ENCODE measurements around the gene SLC9A4. TPM values are rescaled to one million over a fixed set of nuclear protein-coding genes. Genes with fewer than 3 reads are reported as not detected.

Gene SLC9A4
- polyA plus RNA-seq, 1 donor, result 7.0 TPM

DNA sequence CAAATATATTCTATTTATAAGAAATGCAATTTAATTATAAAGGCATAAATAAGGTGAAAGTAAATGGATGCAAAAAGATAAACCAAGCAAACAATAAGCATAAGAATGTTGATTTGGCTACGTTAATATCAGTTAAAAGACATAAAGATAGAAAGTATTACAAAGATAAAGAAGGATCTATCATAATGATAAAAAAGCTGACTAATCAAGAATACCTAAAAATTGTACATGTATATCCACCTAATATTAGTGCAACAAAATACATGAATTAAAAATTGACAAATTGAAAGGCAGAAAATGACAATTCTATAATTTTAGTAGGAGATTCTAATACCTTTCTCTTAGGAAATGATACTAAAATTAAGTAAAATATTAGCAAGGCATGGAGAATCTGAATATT is 21.5 kb downstream of the SLC9A4 start:
- no peak for DNase-seq

DNA sequence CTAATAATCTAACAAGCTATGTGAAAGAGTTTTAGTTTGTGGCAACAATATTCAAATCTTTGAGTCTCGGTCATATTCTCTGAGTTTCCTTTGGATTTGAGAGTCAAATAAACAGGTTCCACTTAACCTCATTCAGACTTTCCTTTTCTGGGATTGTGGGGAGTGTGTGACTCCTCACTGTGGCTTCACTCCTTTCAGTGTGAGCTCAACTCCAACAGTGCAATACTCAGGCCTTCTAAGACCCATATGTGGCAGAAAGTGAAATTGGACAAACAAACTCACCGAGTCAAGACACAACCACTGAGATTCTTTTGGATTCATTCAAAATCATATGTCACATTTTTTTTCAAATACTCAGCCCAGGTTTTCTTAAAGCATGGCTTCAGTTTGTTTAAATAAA is 25.4 kb downstream of the SLC9A4 start:
- DNase-seq, result no peak

DNA sequence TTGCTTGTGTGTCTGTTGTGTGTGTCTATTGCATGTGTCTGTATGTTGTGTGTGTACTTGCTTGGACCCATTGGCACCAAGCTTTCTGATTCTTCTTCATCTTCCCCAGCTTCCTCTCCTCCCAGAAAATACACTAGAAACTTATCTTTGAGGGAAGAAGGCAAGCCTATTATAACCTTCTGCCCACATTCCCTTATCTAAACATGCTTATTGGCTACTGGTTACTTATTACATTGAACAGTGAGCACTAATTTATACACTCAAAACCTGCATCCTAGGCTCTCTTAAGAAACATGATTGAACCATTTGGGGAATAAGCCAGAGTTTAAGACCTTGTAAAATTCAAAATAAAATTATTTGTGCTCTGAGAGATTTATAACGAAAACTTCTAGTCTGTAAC is 26.5 kb downstream of the SLC9A4 start:
- DNase-seq, result no peak

DNA sequence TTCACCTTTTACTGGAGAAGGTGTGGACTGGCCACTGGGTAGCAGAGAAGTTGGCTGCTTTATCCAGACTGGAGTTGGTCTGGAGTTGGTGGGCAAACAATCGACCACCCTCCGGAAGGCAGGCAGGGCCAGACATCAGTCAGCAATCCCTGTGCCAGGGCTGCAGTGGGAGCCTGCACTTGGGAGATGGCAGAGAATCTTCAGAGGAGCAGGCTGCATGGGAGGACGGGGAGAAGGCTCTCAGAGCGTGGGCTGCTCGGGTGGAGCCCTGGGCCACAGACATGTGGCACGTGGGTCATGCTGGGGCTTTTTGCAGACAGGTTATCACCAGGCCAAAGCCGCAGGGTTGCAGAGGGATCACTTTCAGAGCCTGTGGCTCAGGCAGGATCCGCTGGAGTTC is 29.6 kb downstream of the SLC9A4 start:
- no peak for DNase-seq

DNA sequence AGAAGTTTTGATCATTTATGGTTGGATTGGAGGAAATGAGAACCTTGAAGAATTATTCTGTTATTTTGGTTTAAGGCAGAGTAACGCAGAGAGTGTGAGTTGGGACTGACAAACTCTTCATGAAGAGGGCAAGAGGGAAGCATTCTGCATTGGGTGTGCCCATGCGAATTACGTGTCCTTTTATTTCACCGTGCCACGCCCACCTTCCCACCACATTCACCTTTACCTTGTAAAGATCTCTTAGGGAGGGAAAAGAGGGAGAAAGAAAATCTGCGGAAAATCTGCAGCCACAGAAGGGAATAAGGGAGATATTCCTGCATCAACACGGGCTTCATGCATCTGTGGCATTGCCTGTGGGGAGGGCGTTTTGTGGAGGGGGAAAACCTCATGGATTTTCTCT is 31.8 kb downstream of the SLC9A4 start:
- DNase-seq, result no peak

DNA sequence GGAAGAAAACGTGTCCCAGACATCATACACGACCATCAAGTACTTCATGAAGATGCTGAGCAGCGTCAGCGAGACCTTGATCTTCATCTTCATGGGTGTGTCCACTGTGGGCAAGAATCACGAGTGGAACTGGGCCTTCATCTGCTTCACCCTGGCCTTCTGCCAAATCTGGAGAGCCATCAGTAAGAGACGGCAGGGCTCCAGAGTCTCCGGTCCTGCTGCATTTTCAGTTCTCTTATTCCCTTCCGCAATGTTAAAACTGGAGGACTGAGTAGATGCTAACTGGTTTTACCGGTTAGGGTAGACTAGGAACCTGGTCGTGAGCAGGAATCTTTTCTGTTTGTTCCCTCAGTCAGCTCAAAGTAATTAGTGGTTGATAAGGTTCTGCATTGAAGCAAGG is 32.3 kb downstream of the SLC9A4 start:
- DNase-seq, result peak; percentile 32

DNA sequence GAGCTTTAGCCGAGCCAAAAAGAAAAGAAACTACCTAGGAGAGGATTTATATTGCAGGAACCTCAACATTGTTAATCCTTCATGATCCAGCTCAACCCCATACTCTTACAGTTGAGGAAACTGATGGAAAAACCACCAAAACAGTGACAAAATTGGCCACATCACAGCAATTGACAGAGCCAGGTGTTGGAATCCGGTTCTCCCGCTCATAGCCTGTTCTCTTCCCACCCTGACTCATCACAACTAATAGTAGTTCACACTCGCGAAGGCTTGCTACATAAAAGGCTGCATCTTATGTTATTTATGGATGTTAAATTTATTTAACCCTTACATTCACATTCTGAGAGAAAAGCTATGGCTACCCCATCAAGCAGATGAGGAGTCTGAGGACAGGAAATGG is 33.7 kb downstream of the SLC9A4 start:
- no peak for DNase-seq

DNA sequence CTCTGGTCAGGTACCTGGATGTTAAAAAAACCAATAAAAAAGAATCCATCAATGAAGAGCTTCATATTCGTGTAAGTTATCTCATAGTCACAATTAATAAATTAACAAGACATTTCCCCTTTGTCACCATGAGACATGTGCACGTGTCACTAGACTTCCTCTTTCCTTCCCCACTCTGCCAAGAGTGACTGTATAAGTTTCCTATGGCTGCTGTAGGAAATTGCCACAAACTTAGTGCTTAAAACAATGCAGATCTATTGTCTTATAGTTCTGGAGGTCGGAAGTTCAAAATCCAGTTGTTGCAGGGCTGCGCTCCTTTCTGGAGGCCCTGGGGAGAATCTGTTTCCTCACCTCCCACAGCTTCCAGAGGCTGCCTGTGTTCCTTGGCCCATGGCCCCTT is 35.8 kb downstream of the SLC9A4 start:
- DNase-seq, result no peak

DNA sequence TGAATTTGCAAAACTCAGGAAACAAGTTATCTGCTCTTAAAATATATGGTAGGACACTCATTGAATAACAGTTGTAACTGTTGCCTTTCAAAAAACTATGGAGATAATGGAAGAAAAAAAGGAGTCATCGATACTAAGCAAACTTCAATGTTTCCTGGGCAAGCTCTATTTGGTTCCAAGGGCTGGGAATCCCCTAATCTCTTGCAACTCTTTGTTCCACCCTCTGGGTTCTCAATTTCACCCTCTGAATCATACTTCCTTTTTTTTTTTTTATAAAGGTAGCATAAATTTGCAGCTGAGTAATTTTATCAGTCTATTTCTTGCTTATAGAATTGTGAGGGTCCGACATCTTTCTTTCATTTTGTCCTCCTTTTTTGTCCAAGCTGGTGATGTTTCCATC is 36.7 kb downstream of the SLC9A4 start:
- DNase-seq, result no peak

DNA sequence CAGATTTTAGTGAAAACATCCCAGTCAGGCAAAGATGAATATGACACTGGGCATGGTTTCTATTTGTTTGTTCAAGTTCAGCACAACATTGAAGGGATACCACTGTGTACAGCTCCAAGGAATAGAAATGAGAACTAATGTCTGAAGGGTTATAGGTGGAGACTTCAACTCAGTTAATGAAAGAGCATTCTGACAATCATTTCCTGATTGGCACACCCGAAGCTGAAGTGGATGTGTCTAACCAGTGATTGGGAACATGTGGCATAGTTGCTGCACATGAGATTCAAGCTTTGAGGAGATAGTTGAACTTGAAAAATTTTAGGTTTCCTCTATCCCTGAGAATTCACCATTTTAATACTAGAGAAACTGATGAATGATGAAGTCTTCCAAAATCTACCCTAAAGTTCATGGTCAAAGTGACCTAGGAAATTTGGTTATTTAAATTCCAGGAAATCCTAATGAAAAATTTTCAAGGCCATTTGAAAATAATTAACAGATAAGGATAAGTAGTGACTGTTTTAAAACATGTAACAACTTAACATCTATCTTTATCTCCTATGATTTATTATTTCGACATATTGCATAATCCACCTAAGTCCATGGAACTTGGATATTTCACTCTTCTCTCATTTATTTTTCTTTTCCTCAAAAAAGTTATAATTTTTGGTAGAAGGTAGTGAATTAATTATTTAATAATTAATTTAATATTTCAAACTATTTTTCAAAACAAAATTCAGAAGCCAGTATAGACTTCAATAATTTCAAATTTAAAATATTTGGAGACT is 38.0 kb downstream of the SLC9A4 start:
- DNase-seq, result no peak

DNA sequence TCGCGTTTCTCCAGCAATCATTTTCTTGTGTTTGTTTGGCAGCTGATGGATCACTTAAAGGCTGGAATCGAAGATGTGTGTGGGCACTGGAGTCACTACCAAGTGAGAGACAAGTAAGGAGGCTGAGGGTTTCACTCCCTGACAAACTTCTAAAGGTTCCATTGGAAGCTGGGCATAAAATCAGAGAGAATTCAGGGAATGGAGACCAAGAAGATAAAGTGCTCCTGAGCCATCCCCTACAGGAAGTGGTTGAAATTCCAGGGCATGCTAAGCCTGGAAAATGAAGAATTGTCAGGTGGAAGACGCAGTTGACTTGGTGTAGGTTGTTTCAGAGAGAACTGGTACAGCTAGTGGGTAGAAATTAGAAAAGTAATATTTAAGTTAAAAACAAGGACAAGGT is 39.1 kb downstream of the SLC9A4 start:
- no peak for DNase-seq

DNA sequence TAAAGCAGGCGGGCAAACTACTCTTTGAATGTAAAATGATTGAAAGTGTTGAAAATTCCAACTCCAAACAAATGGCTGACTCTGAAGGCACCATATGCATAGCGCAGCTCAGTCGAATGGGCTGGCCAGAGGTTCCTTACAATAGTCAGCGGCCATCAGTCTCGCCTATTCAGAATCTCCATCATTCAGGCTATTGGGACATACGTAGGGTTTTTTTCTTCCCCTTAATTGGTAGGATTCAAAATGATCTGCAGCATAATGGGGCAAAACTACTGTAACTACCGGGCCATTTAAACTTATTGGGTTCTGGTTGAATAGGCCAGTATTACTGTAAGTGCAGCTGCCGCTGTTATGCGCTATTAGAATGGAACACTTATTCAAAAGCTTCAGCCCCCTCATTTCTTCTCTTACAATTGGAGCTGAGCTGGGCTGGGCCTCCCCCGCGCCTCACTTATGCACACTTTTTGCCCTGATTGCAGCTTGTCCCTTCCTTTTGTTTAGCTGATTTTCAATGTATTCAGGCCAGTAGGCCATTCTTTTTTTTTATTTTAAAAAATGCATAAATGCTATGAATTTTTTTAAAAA is 40.4 kb downstream of the SLC9A4 start:
- DNase-seq, result no peak

DNA sequence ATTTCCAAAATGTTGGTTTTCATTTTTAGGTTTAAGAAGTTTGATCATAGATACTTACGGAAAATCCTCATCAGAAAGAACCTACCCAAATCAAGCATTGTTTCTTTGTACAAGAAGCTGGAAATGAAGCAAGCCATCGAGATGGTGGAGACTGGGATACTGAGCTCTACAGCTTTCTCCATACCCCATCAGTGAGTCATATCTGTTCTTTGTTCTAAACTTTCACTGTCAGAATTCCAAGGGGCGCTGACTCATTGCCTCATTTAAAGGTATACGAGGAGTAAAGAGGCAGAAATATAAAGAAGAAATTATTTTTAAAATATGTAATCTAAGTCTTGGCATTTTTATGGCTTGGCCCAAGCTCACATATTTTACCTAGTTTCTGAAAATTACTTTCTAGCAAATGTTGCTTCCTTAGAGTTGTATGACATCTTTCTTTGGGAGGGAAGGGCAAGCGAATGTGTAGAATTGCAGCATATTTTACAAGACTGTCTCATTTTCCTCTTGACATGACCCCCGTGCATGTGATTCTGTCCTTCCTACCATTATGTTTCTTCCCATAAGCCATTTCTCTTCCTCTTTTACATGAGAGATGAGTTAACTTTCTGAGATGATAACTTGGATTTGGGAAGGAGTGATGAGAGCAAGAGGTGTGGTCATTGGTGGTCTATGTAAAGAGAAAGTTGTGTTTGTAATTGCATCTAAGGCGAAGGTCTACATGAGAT is 41.2 kb downstream of the SLC9A4 start:
- DNase-seq, result no peak

DNA sequence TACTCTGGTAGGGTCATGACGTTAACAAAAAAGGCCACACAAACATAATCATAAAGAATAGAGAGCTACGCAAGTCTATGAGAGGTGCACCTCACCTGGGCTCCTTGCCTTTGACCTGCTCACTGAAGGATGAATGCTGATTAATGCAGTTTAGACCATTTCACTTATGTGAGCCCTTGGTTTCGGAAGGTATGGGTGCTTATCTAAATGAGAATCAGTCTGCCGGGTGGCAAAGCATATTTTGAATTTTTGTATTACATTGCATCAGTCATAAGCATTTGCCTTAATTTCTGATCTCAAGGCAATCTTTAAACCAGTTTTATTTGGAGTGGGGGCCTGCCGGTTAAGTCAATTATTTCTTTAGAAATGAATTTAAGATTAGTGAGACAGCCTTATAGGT is 42.8 kb downstream of the SLC9A4 start:
- no peak for DNase-seq

DNA sequence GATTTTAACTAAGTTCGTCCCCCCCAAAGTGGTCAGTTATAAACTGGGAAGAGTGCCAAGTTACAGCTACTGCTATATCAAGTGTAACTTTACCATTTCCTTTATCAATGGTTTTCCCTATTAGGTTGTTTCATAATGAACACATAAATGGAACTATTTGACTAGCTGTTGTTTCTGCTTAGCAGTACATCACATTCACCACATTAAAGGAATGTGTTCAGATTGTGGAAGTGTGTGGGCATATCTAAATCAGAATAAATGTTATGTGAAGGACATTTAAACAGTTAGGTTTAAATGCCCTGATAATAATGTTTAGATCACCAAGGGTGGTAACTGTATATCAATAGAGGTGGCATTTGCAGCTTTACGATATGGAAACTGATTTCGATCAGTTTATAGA is 45.1 kb downstream of the SLC9A4 start:
- no peak for DNase-seq

DNA sequence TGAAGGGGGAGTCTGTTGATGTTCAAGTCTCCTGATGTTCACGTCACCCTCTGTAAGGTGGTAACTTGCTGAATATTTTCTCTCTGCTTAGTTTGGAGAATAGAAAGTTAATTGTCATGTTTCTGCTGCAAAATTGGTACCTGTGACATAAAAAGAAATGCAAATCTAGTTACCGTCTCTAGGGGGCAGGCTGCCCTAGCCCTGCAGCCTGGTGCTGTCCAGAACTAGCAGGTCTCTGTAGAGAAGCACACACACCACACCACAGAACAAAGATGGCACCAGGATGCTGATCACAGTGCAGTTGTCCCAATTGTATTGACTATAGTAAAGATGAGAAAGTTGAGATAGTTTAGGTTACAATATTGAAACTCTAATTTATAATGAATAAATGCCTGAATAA is 47.0 kb downstream of the SLC9A4 start:
- DNase-seq, result no peak

DNA sequence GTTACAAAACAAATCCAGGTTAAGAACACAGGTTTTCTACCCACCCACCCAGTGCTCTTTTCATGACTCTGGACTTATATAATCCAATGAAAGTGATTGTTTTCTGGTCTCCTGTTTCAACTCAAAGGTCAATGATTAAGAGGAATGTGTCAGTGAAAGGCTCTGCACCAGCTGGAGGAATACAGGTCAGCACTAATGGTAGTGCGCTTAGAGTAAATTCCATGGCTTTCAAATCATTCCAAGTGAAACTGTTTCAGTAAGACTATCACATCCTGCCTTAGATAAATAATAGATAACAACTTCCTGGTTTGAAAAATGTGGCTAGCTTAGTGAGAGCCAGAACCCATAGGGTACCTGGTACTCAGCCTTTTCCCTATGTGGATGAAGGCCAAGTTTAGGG is 47.8 kb downstream of the SLC9A4 start:
- DNase-seq, result no peak

DNA sequence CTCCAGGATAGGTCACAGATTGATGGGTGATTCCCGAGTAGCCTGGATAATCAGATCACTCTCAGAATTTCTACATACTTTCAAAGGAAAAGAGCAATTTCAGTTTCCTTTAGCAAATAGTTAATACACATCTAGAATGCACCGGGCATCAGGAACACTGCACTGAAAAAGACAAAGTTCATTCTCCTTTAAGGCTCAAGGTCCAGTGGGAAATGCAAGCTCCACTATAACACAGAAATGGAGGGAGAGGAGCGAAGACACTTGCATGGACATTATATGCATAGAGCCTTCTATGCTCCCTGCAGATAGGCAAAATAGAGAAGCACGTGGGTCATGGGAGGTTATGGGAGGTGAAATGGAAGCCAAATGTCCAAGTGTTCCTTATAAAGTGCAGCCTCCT is 49.1 kb downstream of the SLC9A4 start:
- DNase-seq, result no peak

DNA sequence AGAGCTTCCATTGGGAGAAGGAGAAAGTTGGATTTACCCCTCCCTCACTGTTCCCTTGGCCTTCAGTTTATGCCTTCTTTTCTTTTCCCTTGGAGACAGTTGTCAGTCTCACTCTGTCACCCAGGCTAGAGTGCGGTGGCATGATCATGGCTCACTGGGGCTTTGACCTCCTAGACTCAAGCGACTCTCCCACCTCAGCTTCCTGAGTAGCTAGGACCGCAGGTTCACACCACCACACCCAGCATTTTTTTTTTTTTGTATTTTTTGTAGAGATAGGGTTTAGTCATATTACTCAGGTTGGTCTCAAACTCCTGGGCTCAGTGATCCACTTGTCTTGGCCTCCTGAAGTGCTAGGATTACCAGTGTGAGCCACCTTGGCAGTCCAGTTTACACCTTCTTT is 49.9 kb downstream of the SLC9A4 start:
- DNase-seq, result no peak

DNA sequence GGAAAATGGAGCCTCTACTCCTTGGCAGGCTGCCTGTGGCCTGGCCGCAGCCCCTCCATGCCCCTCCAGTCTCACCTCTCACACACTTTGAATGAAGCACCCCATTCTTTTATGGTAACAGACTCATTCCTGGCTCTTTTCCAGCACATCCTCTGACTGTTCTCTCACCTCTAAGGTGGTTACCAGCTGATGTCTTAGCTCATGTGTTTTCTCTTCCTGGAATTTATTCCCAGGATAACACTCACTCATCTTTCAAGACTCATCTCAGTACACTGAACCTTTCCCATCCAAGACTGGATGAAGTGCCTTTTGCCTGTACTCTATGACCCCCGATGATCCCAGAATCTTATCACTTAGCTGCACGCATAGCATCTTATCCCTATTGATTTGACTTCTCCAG is 50.6 kb downstream of the SLC9A4 start:
- no peak for DNase-seq

DNA sequence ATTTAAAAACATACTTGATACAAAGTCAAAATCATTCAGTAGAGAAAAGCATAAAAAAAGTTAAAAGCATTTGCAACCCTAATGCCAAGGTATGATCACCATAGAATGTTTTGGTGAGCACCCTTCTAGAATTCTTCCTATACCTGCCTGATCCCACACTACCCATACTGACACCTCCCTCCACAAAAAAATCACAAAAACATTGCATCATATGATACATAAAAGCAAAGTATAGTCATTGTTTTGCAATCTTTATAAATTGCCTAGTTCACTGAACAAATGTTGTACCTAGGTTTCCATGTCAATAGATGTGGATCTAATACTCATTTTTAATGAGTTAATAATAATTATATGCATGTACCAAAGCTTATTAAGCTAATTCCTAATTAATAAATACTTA is 54.1 kb downstream of the SLC9A4 start:
- no peak for DNase-seq

DNA sequence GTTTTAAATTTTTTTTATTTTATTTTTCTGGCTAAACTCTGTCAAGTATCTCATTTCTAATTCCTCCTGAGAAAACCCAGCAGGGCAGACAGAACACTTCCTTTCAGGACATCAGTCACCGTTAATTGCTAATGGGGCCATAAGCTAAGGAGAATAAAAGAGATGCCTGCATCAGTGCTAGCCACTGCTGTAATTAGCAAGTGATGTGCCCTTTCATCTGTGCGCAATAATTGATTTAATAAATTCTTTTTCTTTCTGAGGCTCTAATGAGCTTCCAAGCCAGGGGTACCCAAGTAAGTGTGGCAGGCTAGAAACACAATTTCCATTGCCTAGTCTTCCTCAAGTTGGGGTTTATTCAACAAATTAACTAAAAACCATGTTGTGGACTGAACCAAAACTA is 65.5 kb downstream of the SLC9A4 start:
- DNase-seq, result no peak

DNA sequence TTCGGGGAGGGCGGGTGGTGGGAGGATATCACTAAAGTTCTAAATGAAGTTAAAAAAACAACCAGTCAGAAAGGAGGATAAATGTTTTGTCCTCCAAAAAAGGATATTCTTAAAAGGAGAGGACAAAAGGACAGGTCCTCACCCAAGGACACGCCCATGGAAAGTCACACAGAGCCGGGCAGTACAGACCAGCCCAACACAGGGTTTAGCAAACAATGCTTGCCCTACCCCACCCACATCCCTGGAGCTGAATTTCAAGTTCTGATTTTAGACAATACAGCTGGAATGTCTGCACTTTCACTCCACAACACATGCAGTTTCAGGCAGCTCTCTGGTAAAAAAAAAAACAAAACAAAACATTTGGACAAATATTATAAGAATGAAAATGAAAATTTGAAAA is 67.9 kb downstream of the SLC9A4 start:
- no peak for DNase-seq

DNA sequence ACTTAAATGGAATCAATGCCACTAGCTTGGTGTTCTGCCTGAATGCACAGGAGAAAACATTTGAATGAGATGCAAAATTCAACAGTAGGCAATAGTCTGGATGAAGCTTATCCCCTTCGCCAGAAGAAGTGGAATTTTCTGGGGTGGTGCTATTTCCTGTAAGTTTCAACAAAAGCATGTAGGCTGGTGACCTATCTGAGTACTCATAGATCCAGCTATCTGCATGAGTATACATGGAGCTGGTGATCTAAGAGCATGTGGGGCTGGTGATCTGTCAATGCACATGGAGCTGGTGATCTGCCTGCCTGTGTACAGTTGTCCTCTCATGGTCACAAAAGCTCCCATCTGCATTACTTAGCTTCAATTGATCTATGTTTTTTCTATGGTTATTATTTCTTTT is 71.2 kb downstream of the SLC9A4 start:
- DNase-seq, result no peak

Measured in left kidney (tissue), 2 donors.